HG02588 (cell line): Measurements from ENCODE around the gene GPM6B.

ENCODE experiments used
- ATAC-seq: cut with Tn5 transposase; IDR thresholded peaks from one replicate; pipeline ENCODE4 v1.9.1; 2021; ENCODE audit warnings: mild to moderate bottlenecking, moderate library complexity; ENCODE audit not compliant: unreplicated experiment

The GPM6B gene

DNA sequence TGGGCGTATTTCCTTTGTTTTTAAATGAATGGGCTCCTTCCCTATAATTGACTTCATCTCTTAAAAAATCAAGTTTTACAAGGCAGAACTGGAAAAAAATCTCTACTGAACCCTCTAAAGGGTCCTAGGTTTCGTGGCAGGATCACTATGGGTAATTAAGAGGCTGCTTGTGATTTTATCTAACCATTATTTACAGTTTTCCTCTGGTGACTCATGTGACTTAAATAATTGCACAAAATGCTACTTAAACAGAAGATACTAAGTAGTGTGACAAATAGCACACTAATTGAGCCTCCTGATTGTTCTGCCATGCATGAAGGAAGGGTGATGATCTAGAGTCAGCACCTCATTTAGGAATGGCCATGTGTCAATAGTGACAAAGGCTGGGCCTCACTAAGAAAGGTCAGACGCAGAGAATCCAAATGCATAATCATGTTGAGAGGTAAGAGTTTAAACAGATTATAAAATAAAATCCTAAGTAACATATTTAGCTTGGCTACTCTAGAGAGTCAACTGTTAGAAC is 46.8 kb downstream of the GPM6B start:
- no peak for ATAC-seq

DNA sequence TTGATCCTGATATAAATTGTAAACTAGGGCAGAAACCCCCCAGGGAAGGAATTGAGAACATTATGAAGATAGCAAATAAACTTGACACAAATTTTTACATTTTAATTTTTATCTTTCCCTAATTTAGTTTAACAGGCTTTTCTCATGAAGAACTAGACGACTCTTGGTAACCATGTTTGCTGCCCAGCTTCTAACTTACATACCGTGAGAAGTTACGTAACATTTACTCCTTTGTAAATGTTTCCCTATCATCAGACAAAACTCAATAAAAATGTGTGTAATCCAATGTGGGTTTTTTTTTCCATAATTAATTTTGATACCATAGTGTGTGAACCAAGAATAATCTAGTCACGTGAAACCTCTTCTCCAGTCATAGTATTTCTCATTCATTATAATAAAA is 48.0 kb downstream of the GPM6B start:
- ATAC-seq: no peak

DNA sequence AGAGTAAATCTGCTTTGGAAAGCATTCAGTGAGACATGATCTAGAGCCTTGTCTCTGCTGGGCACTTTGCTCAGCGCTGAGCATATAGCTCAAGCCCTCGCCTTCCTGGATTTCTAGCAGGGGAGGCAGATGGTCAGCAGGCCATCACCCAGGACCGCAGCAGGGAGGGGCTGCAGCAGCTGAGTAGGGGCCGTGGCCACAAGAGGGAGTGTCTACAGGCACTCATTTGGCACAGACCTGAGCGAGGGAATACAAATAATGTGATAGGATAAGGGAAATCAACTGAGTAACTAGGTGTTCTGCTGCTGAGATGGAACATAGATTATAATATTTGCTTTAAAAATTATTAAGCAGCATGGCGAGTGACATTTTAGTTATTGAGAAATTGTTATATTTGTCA is 52.1 kb downstream of the GPM6B start:
- no peak for ATAC-seq

DNA sequence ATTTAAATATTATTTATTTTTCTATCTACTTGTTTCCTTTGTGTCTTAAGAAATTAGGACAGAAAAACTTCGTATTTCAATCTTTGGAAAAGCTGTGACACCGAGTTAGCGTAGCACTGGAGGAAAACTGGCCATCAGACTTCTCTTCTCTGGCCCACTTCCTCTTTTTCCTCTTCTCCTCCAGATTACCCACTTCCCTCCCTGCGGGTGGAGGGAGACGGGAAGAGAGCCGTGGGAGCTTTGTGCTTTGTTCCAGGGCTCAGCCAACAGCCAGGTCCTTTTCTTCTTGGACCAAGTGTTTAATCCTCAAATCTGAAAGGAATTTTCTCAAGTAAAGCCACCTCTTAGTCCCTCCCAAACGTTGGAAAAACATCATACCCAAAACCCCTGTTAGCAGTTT is 52.6 kb downstream of the GPM6B start:
- no peak for ATAC-seq

DNA sequence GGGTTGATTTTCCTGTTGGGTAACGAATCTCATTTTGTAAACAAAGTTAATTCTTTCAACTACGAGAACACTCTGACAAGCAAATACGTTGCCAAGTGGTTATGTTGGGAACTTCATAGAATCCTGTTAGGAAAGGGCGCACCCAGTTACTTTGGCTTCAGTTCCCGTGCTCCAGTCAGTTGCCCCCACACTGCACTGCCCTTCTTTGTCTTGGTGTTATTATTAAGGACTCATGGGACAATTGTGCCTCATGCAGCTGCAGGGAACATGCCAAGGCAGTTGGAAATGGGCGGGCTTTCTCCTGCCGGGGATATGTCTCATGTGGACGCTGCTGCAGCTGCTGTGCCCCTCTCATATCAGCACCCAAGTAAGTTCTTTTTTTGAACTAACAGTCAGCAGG is 53.4 kb downstream of the GPM6B start:
- no peak for ATAC-seq

DNA sequence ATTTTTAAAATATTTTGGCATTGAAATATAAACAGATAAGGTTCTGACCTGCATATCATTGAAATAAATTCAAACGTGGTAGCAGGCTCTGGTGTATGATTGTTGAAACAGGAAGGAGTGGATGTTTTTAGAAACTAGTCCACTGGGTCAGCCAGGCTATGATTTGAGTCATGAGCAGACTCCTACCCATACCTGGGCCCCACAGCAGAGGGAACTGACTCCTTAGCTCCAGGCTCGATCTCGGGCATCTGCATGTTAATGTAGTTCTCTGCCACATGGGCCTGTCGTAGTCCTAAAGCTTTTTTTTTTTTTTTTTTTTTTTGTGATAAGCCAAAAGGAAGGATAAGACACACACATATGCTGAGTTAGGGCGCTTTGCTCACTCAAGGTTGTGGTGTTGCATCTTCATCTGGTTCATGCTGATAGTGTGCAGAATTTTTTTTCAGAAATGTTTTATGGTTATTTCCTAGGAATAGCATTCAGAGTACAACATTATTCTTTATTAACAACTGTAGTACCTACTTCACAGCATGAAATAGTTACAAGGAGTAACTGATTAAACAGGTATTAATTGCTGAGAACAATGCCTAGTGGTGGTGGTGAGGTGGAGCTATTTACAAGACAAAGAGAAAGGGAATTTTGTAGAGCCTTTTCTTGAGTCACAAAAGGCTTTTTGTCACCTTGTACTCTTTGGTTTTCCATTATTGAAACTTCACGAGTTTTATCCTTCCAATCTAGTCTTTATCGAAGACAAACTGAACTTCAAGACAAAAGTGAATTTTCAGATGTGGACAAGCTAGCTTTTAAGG is 55.1 kb downstream of the GPM6B start:
- ATAC-seq: no peak

DNA sequence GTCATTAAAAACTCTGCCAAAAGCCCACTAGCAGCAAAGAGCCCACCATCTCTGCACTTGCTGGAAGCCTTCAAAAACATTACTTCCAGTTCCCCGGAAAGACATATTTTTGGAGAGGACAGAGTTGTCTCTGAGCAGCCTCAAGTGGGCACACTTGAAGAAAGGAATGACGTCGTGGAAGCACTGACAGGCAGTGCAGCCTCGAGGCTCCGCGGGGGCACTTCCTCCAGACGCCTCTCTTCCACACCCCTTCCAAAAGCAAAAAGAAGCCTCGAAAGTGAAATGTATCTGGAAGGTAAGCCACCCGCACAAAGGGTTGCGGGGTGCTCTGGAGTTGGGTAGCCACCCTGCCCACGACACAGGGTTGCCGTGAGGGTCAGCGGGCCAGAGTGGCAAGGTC is 56.5 kb downstream of the GPM6B start:
- ATAC-seq: no peak

DNA sequence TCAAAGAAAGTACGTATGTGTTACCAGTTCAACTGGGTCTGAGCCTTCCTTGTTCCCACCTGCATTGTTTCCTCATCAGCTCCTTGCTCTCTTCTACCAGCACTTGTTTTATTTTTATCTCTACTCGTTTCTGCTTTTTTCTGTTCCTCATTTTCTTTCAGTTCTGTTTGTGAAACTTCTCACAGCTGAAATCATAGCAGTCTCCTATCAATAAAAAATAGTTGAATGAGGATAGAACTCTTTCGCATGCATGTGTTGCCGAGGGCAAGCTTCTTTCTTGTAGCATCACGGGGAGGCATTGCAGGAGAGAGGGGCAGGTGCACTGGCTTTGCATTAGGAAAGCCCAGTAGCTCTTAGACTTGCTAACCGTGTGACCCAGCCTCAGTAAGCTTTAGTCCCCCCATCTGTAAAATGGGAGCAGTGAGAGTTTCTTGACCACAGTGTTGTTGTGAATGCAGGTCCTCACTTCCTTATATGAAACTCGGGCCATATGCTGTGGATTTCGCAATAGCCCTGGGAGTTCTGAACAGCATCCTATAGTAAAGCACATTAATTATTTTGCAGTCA is 57.7 kb downstream of the GPM6B start:
- peak; percentile 59 for ATAC-seq

DNA sequence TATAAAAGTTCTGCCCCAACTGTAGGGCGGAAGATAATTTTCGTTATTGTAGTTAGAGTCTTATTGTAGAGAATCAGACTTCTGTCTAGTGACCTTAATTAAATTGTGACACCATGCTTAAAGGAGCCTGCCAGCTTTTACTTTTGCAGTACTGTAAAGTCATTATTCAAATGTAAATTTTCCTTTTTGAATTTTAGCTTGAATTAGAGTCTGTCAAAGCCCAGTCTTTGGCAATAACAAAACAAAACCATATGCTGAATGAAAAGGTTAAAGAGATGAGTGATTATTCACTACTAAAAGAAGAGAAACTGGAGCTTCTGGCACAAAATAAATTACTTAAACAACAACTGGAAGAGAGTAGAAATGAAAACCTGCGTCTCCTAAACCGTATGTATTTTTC is 60.5 kb downstream of the GPM6B start:
- ATAC-seq: no peak

DNA sequence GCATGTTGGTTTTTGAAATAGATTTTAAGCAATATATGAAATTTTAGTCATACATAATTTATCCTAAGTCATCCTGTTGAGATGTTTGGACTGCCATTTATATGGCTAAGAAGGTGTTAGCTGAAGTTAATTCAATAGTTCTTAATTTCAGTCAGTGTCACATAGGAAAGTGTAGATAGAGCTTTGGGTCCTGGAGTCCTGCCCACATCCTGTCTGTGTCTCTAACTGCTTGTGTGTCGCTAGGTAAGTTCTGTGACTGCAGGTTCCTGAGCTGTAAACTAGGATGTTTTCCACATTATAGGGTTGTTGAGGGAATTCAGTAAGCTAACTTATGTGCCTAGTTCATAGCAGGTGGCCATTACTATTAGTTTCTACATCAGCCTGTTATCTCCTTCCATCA is 61.6 kb downstream of the GPM6B start:
- ATAC-seq: no peak

DNA sequence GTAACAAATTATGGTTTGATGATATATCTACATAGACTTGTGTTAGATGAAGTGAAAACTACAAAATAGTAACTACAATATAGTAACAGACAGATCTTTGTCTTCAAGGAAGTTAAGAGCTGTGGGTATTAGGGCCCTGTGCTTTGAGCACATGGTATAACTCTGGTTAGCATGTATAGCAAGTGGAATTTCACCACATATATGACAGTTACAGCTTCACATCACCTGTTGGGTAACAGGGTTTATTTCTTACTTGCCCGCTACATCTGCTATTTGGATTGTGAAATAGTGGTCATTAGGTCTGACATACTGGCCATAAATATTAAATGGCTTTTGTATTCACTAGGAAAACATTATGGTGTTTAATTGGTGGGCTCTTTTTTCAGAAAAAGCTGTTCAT is 62.1 kb downstream of the GPM6B start:
- no peak for ATAC-seq

DNA sequence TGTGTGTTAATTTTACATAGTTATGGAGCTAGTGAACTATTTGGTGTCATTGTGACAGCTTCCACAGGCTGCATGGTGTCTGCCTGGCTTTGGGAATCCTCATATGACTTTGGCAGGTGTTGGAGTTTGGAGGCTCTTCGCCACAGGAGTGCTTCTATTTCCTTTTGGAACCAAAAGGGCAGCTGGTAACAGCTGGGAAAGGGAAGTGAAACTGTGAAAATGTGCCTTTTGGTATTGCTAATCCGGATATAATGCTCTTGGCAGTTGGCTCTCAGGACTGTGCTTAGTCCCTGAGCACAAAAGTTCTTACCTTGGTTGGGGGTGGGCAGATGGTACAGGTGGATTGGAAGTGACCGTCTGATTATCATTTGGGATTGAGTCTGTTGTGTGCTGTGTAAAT is 64.2 kb downstream of the GPM6B start:
- ATAC-seq: no peak

DNA sequence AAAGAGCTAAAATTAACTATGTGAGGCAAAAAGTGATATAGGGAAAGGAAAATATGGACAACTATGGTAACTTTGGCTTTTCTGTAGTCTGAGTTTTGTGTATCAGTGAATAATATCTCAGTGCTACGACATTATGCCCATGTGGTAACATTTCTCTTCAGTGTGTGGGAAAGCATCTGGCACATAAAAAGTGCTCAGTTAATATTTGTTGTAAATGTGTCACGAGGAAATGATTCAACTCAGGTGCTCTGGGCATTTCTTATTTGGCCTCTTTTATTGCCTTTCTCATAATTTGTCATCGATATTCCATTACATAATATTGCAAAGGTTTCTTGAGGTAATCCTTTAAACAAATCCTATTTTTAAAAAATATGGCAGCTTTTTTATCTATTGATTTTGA is 64.8 kb downstream of the GPM6B start:
- ATAC-seq: no peak

DNA sequence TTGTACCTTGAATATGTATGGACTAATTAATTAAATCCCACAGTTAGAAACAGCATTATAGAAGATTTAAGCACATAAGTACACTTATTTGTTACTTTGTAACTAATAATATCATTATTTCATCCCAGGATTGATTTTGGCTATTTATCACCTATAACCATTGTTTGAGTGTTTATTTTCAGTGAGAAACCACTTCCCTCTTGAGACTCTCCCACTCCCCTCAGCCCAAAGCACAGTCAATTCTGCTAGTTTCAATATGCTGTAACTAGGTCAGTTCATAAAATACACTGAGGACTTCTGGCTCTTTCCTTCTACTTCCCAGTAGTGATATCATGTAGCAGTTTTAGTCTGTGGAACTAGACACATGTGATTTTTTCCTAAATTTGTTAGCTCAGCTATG is 66.1 kb downstream of the GPM6B start:
- no peak for ATAC-seq

DNA sequence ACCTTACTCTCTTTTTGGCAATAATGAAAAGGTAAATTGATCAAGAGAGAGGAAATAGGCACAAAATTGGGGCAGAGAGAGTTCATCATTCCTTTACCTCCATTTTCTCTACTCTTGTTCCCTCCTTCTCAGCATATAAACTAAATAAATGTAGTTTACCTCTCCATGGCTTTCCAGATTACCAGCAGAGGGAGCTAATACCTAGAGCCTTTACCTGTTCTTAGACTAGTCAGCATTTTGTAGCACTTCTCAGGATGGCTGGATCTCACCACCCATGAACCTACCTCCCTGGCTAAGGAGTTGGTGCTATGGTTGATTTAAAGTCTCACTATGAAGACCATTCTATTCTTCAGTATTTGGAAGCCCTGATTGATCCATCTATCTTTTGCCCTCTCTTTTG is 66.7 kb downstream of the GPM6B start:
- no peak for ATAC-seq

DNA sequence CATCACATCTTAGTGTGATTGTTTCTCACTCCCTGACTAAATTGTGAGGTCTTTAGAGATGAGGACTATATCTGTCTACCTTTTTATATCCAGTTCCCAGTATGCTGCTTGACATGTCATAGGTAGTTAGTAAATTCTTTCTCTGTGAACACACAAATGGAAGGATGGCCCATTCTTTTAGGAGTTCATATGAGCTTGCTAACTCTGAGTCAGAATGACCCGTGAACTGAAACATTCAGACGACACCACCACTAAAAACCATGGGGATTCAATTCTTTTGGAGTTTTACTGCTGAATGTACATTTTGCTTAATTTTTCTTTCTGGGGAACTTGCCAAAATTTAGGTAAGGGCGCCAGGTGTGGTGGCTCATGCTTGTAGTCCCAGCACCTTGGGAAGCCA is 68.4 kb downstream of the GPM6B start:
- ATAC-seq: no peak

DNA sequence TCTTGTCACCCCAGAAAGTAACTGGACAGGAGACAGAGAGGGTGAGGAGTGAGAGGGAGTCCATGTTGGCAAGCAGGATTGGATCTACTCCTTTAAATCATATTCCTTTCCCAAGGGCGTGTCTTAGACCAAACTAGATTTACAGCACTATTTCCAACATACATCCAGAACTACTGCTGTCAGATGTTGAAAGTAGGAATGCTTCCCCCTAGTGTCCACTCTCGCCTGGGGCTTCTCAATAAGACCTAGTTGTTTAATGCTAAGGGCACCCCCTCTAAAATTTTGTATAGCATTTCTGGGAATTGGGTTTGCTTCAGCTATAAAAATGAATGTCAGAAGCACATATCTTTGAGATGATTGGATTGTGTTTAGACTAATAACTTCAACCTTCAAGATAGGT is 69.1 kb downstream of the GPM6B start:
- ATAC-seq: no peak

DNA sequence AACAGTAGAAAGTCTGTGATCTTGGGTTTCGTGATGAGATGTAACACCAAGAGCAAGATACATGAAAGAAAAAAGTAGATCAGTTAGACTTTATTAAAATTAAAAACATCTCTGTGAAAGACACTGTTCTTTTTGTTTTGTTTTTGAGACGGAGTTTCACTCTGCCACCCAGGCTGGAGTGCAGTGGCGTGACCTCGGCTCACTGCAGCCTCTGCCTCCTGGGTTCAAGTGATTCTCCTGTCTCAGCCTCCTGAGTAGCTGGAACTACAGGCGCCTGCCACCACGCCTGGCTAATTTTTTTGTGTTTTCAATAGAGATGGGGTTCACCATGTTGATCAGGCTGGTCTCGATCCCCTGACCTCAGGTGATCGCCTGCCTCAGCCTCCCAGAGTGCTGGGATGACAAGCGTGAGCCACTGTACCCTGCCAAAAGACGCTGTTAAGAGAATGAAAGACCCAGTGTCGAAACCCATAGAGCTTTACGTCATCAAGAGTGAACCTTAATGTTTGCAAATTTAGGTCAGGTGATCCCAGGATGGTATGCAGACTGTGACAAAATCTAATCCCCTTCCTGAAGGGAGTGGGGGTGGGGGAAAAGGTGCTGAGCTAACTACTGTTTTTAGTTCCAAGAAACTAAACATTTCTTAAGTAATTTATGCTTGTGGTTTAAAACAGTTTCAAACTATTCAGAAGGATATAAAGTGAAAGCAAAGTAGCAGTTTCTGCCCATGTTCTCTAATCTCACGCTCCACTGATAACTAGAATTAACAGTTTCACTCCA is 74.3 kb downstream of the GPM6B start:
- ATAC-seq: peak; percentile 91

DNA sequence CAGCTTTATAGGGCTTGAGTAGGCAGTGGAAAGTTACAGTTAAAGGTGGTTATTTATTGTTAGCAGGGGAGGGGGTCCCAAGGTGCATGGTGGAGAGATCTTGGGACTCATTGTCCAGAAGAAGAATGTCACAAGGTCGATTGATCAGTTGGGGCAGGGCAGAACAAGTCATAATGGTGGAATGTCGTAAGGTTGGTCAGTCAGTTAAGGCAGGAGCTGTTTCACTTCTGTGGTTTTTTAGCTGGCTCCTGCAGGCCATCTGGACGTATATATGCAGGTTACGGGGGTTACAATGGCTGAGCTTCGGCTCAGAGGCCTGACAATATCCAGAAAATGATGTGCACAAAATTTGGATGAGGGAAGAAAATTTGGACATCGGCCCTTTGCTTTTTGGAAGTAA is 75.2 kb downstream of the GPM6B start:
- no peak for ATAC-seq

DNA sequence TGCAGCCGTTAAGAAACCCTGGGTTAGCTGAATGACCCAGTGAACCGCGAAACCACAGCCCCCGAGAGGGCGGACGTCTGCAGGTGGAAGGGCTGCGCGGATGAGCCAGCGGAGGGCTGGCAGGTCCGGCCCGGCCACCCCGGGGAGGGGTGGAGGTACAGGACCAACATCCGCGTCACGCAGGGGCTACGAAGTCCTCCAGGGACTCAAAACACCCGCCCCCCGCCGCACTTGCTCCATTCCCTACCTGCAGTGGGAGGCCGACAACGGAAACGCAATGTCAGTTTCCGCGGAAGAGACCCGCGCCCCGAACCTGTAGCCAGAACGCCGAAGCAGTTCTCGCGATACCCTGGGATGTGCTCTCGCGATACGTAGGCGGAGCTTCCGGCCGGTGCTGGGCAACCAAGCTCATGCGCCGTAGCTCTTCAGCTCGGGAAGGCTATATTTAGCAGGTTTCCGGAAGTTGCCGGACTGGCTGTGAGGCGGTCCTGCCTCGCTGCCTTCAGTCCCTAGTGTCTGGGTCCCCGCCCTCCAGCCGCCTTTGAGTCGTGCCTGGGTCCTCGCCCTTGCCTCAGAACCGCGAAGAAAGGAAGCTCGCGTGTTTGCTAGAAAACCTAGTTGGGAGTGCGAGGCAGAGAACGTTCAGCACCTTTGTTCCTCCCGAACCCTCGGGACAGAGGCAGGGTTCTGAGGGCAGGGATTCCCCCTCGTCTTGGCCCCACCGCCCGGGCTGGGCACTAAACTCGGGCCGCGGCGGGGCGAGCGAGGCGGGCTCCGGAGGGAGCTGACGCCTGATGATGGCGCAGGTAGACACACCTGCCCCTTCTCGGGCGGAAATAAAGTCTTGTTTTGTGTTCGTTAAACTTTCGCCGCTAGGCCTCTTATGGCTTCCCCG is 82.4 kb downstream of the GPM6B start, which contains the start of the genes OFD1 and TRAPPC2:
Gene OFD1 (plus strand): TSS at position 471 of the 895 bp plus-strand sequence. CDS start 324 bp downstream, at position 795.
Gene TRAPPC2 (minus strand): TSS at position 343 of the 895 bp plus-strand sequence. CDS start 14,657 bp downstream, outside the sequence.
- ATAC-seq: peak; percentile 90

DNA sequence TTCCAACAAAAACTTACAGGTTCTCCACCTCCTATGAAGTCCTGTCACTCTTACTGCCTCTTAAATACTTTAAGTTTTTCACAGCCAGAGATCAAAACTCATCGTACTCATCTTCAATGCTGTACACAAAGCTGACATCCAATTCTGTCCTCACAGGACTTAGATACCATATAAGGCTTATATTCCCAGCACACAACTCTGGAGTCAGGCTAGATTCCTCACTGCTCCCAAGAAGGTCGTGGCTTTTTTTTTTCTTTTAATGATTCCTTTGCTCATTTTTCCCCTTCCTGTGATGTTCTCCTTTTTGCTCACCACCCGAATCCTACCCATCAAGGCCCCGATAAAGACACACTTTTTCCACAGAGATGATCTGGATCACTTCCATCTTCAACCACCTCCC is 83.4 kb downstream of the GPM6B start:
- ATAC-seq: no peak
